OCI-LY1 (cell line): ENCODE data around the gene ADIRF.
A peak's percentile ranks its signal among the peaks of the same experiment; 100 is the strongest.

ENCODE experiments used
- H2AFZ ChIP-seq: fragments of 200-600 bp; sonication (generic), shearing (Covaris generic); 2 replicates; pipeline ENCODE4 v1.6.0; 2014; ENCODE audit warnings: antibody characterized with exemption, mild to moderate bottlenecking, low read length
- H3F3A ChIP-seq: fragments of 200-600 bp; sonication (generic), shearing (Covaris generic); 2 replicates; pipeline ENCODE4 v1.6.0; 2014; ENCODE audit warnings: mild to moderate bottlenecking, antibody characterized with exemption, low read length, moderate library complexity; ENCODE audit not compliant: insufficient read depth
- H3K27ac ChIP-seq: fragments of 200-600 bp; sonication (generic); 2 replicates; pipeline ENCODE4 v1.5.1; 2014; ENCODE audit warnings: low read length, mixed run types, mild to moderate bottlenecking, low read depth; ENCODE audit not compliant: poor library complexity, severe bottlenecking
- H3K27me3 ChIP-seq: fragments of 200-600 bp; sonication (generic); 2 replicates; pipeline ENCODE4 v1.6.0; 2014; ENCODE audit warnings: antibody characterized with exemption, mild to moderate bottlenecking, low read length, moderate library complexity; ENCODE audit not compliant: insufficient read depth
- H3K36me3 ChIP-seq: fragments of 200-600 bp; sonication (generic); 2 replicates; pipeline ENCODE4 v1.6.1; 2014; ENCODE audit warnings: mild to moderate bottlenecking, antibody characterized with exemption, low read length, moderate library complexity, mixed read lengths; ENCODE audit not compliant: insufficient read depth
- H3K4me1 ChIP-seq: fragments of 200-600 bp; sonication (generic); 2 replicates; pipeline ENCODE4 v1.5.1; 2014; ENCODE audit warnings: mild to moderate bottlenecking, low read length, moderate library complexity; ENCODE audit not compliant: insufficient read depth, severe bottlenecking
- H3K4me2 ChIP-seq: fragments of 200-600 bp; sonication (generic), shearing (Covaris generic); 2 replicates; pipeline ENCODE4 v1.6.1; 2014; ENCODE audit warnings: low read length
- H3K4me3 ChIP-seq: fragments of 200-600 bp; sonication (generic); 2 replicates; pipeline ENCODE4 v1.5.1; 2014; ENCODE audit warnings: low read length, low read depth, mild to moderate bottlenecking, mixed read lengths; ENCODE audit not compliant: poor library complexity, severe bottlenecking
- H3K79me2 ChIP-seq: fragments of 200-600 bp; shearing (Covaris generic); 2 replicates; pipeline ENCODE4 v1.6.1; 2016; ENCODE audit warnings: mixed run types, low read length, mixed read lengths; ENCODE audit not compliant: insufficient read depth
- H3K9ac ChIP-seq: fragments of 200-600 bp; sonication (generic), shearing (Covaris generic); 2 replicates; pipeline ENCODE4 v1.6.1; 2014; ENCODE audit warnings: mild to moderate bottlenecking, low read length, mixed read lengths
- H3K9me2 ChIP-seq: fragments of 200-600 bp; sonication (generic), shearing (Covaris generic); 2 replicates; pipeline ENCODE4 v1.6.1; 2014; ENCODE audit warnings: low read depth, mild to moderate bottlenecking, low read length, mixed read lengths
- H3K9me3 ChIP-seq: fragments of 200-600 bp; shearing (Covaris generic); 2 replicates; pipeline ENCODE4 v1.6.1; 2014; ENCODE audit warnings: low read length, mixed read lengths
- H4K20me1 ChIP-seq: fragments of 200-600 bp; sonication (generic), shearing (Covaris generic); 2 replicates; pipeline ENCODE4 v1.6.0; 2016; ENCODE audit warnings: mild to moderate bottlenecking, low read length; ENCODE audit not compliant: insufficient read depth
- CTCF ChIP-seq: fragments of 200-600 bp; sonication (generic), shearing (Covaris generic); IDR thresholded peaks from 2 replicates; pipeline ENCODE4 v1.5.1; 2017; ENCODE audit warnings: mild to moderate bottlenecking, antibody characterized with exemption, low read length, moderate library complexity, mixed read lengths
- EZH2 ChIP-seq: fragments of 200-600 bp; sonication (generic), shearing (Covaris generic); IDR thresholded peaks from 2 replicates; pipeline ENCODE4 v1.8.0; 2017; ENCODE audit warnings: borderline replicate concordance, mixed run types, mild to moderate bottlenecking, antibody characterized with exemption, low read length, moderate library complexity, mixed read lengths

The ADIRF gene

DNA sequence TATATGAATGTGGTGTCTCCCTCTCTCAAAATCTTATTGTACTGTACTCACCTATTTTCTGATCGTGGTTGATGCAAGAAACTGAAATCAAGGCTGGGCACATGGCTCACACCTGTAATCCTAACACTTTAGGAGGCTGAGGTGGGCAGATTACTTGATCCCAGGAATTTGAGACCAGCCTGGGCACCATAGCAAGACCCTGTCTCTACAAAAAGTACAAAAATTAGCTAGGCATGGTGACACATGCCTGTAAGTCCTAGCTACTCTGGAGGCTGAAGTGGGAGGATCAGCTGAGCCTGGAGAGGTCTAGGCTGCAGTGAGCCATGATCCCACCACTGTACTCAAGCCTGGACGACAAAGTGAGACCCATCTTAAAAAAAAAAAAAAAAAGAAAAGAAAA, 26.9 kb upstream of the ADIRF start:
- Histone ChIP-seq H3K4me3 (no peak overlapping the region), H3K79me2 (no peaks in the 10 kb centered on the region), H3K4me2 (no peak overlapping the region), H3K27me3 (0 out of 2 replicates have a peak, but pooled peaks cover 3% of the 10 kb centered on the region), H4K20me1 (no peaks in the 10 kb centered on the region), H3K9me3 (no peaks in the 10 kb centered on the region), H3K9ac (no peak overlapping the region), H3K4me1 (peaks cover 4% of the 10 kb centered on the region), H3K27ac (no peak overlapping the region), H3K9me2 (no peaks in the 10 kb centered on the region), H3K36me3 (no peaks in the 10 kb centered on the region), H2AFZ (no peak overlapping the region), H3F3A (no peaks in the 10 kb centered on the region)
- no peak for TF ChIP-seq EZH2
- TF ChIP-seq CTCF: no peak

DNA sequence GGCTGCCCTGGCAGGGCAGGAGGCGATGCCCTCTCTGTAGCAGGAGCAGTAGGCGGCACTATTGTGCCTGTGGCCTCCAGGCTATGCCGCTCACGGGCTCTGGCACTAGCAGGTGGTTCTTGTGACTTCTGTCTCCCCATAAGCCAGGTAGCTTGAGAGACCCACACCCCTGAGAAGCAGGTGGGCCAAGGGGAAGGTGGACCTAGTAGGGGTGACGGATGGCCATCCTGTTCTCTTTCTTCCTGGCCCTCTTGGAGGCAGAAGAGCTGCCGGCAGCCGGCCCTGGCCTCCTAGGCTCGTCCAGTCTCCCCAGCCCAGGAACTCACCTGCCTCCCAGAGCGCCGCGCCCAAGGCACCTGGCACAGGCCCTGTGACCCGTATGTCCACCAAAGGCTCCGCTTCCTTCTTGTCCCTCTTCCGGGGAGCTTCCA, 26.3 kb upstream of the ADIRF start:
- Histone ChIP-seq H3K27me3 (0 out of 2 replicates have a peak, but pooled peaks cover 3% of the 10 kb centered on the region), H3K4me1 (peaks cover 4% of the 10 kb centered on the region), H3K27ac (no peak overlapping the region), H3K4me3 (no peak overlapping the region), H3K79me2 (no peaks in the 10 kb centered on the region), H4K20me1 (no peaks in the 10 kb centered on the region), H3K9me3 (no peaks in the 10 kb centered on the region), H3F3A (no peaks in the 10 kb centered on the region), H3K36me3 (no peaks in the 10 kb centered on the region), H3K9ac (no peak overlapping the region), H2AFZ (no peak overlapping the region), H3K4me2 (no peak overlapping the region), H3K9me2 (no peaks in the 10 kb centered on the region)
- no peak for TF ChIP-seq EZH2
- 0 out of 2 replicates have a peak, but pooled peaks have one; percentile 13 for TF ChIP-seq CTCF

GRCh38 chr10:86942441-86943315, 25.6 kb upstream of the ADIRF start:
- H3K9me3 ChIP-seq: no peaks in the 10 kb centered on the region
- no peaks in the 10 kb centered on the region for H3K36me3 ChIP-seq
- 0 out of 2 replicates have a peak, but pooled peaks cover 3% of the 10 kb centered on the region for H3K27me3 ChIP-seq
- no peak overlapping the region for H3K9ac ChIP-seq
- no peak overlapping the region for H2AFZ ChIP-seq
- TF ChIP-seq EZH2 (no peak), CTCF (no peak)
- no peaks in the 10 kb centered on the region for H3K79me2 ChIP-seq
- no peak overlapping the region for H3K27ac ChIP-seq
- H3K4me2 ChIP-seq: no peak overlapping the region
- peaks cover 4% of the 10 kb centered on the region for H3K4me1 ChIP-seq
- H3K9me2 ChIP-seq: no peaks in the 10 kb centered on the region
- H3K4me3 ChIP-seq: no peak overlapping the region
- H4K20me1 ChIP-seq: no peaks in the 10 kb centered on the region
- no peaks in the 10 kb centered on the region for H3F3A ChIP-seq
